ENCODE results near the gene TOX2. TPM values are rescaled to one million over a fixed set of nuclear protein-coding genes. Genes with fewer than 3 reads are reported as not detected.

The TOX2 gene
- total RNA-seq, 6 experiments from 2014 or later, result 1.5 to 5.0 (median 2.2) TPM

DNA sequence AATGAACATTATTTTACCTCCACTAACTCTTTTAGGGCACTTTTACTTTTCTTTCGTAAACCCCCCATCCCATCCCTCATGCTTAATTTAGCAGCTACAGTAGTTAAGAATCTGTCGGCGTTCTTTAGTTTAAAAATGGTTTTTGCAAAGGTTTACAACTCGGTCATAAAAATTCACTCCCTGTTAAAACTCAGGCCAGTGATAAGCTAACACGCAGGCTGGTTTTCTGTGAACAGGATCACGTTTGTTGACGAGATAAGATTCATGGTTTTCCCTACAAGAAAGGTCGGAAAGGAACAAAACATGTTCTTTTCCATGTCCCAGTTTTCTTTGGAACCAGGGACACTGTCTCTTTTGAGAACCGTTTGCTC, 101.1 kb downstream of the TOX2 start:
- WGBS (ENCODE audit: insufficient coverage, low coverage, low lambda C conversion rate, missing lambda C conversion rate), result 44% methylated on average over 9 of the region's 9 CpGs
- no peak overlapping the region for H3K27ac ChIP-seq
- no peaks in the 10 kb centered on the region for H3K36me3 ChIP-seq
- no peak overlapping the region for H3K4me3 ChIP-seq
- intact Hi-C loops (cut with DNase I), result no loop called here
- ATAC-seq (no peak), DNase-seq (no peak)
- TF ChIP-seq, protein P1, sequence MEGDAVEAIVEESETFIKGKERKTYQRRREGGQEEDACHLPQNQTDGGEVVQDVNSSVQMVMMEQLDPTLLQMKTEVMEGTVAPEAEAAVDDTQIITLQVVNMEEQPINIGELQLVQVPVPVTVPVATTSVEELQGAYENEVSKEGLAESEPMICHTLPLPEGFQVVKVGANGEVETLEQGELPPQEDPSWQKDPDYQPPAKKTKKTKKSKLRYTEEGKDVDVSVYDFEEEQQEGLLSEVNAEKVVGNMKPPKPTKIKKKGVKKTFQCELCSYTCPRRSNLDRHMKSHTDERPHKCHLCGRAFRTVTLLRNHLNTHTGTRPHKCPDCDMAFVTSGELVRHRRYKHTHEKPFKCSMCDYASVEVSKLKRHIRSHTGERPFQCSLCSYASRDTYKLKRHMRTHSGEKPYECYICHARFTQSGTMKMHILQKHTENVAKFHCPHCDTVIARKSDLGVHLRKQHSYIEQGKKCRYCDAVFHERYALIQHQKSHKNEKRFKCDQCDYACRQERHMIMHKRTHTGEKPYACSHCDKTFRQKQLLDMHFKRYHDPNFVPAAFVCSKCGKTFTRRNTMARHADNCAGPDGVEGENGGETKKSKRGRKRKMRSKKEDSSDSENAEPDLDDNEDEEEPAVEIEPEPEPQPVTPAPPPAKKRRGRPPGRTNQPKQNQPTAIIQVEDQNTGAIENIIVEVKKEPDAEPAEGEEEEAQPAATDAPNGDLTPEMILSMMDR (IDR thresholded peaks at IDR 0.05), result no peak
- no peak for TF ChIP-seq POLR2A (IDR thresholded peaks at IDR 0.05)
- no peaks in the 10 kb centered on the region for H3K27me3 ChIP-seq
- H3K4me1 ChIP-seq, result no peaks in the 10 kb centered on the region
- no peaks in the 10 kb centered on the region for H3K9me3 ChIP-seq

DNA sequence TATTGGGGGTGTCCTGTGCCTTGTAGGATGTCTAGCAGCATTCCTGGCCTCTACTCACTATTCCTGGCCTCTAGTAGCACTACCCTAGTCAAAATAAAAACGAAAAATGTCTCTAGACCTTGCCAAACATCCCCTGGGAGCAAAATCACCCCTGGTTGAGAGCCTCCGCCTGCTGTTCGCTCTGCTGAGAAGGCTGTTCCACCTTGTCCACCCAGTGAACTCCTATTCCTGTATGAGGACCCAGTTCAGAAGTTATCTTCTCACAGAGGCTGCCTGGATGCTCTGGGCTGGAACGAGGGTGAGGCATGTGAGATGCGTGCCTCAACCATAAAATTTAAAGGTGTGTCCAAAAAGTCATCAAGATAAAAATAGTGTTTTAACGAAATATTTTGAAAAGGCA, 101.9 kb downstream of the TOX2 start:
- no peaks in the 10 kb centered on the region for H3K4me1 ChIP-seq
- no peaks in the 10 kb centered on the region for H3K9me3 ChIP-seq
- H3K27ac ChIP-seq, result no peak overlapping the region
- H3K4me3 ChIP-seq, result no peak overlapping the region
- no peaks in the 10 kb centered on the region for H3K36me3 ChIP-seq
- intact Hi-C loops (cut with DNase I), result no loop called here
- no peaks in the 10 kb centered on the region for H3K27me3 ChIP-seq
- ATAC-seq (no peak), DNase-seq (no peak)
- no peak for TF ChIP-seq POLR2A (IDR thresholded peaks at IDR 0.05)
- TF ChIP-seq, protein P1 (IDR thresholded peaks at IDR 0.05), result no peak
- WGBS (ENCODE audit: insufficient coverage, low coverage, low lambda C conversion rate, missing lambda C conversion rate), result 69% methylated on average over 6 of the region's 6 CpGs

DNA sequence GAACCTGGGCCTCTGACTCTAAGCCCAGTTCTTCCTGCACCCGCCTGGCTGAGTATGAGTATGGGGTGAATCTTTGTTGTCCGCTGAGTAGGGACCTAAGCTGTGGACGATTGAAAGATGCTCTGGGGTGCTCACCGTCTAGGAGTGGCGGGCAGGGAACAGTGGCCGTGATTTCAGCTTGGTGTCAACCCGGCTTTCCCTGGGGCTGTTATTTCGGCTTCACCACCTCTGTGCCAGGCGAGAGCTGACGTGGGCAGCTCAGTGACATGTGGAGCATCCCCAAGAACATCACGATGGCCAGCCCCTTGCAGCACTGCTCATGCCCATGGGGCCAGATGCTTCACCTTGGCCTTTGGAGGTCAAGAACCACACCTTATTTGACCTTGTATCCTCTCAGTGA, 102.6 kb downstream of the TOX2 start:
- no peaks in the 10 kb centered on the region for H3K9me3 ChIP-seq
- 77% methylated on average over 5 of the region's 11 CpGs for WGBS (ENCODE audit: insufficient coverage, low coverage, low lambda C conversion rate, missing lambda C conversion rate)
- H3K4me3 ChIP-seq, result no peak overlapping the region
- DNase-seq (no peak), ATAC-seq (no peak)
- H3K27ac ChIP-seq, result no peak overlapping the region
- no peaks in the 10 kb centered on the region for H3K36me3 ChIP-seq
- intact Hi-C loops (cut with DNase I), result no loop called here
- TF ChIP-seq, protein P1 (IDR thresholded peaks at IDR 0.05), result no peak
- no peak for TF ChIP-seq POLR2A (IDR thresholded peaks at IDR 0.05)
- H3K4me1 ChIP-seq, result no peaks in the 10 kb centered on the region
- H3K27me3 ChIP-seq, result no peaks in the 10 kb centered on the region

DNA sequence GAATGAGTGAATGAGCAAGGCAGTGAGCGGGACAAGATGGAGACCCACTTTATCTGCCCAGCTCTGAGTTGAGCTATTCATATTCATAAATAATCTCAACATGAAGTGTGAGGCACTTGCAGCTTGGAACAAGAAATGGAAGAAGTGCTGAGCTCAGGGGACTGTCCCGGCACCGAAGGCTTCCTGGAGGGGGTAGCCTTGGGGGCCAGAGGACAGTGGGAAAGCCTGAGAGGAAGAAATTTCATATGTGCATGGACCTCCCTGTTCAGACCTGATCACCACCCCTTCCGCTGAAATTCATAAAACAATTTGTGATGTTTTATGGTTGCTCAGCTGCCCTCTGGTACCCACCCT, 103.2 kb downstream of the TOX2 start:
- TF ChIP-seq, protein P1 (IDR thresholded peaks at IDR 0.05), result no peak
- no peak for TF ChIP-seq POLR2A (IDR thresholded peaks at IDR 0.05)
- intact Hi-C loops (cut with DNase I), result no loop called here
- Histone ChIP-seq H3K4me3 (no peak overlapping the region), H3K36me3 (no peaks in the 10 kb centered on the region), H3K9me3 (no peaks in the 10 kb centered on the region), H3K27me3 (no peaks in the 10 kb centered on the region), H3K4me1 (no peaks in the 10 kb centered on the region), H3K27ac (no peak overlapping the region)
- no peak for ATAC-seq
- no peak for DNase-seq
- WGBS (ENCODE audit: insufficient coverage, low coverage, low lambda C conversion rate, missing lambda C conversion rate), result 56% methylated on average over 4 of the region's 4 CpGs
